HG02623 (cell line): ENCODE results near the gene CENPX.

ENCODE experiments used
- ATAC-seq: cut with Tn5 transposase; IDR thresholded peaks from one replicate; pipeline ENCODE4 v1.9.1; 2021; ENCODE audit warnings: moderate library complexity; ENCODE audit not compliant: unreplicated experiment

CENPX gene

DNA sequence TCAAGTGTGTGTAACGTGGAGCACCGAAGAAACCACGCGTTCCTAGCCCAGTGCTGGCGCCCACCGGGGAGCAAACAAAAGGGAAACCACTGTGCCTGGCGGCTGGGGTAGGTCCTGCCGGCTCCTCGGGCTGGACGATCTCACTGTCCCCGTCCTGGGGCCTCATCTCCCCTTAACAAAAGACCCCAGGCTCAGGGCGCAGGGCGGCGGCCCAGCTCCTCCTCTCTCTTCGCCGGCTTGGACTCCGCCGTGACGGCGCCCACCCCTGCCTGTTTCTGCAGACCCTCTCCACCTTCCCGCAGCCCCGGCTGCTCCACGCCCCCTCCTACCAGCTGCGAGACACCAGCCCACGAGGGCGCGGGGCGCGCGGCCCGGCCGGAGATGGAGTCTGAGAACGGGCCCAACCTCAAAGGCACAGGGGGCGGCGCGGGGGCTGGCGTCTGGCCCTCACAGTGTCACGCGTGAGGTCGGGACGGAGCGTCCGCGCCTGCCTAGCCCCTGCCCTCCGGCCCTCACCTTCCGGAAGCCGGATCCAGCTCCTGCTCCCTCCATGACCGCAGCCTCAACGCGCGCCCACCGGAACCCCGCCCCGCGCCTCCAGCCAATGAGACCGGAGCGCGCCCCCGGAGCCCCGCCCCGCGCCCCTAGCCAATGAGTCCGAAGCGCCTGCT, at the start of gene CENPX:
Gene CENPX, minus strand, starts transcription at position 569 of the 671 bp plus-strand sequence. Its CDS starts 17 bp downstream, at position 552.
- ATAC-seq = no peak

DNA sequence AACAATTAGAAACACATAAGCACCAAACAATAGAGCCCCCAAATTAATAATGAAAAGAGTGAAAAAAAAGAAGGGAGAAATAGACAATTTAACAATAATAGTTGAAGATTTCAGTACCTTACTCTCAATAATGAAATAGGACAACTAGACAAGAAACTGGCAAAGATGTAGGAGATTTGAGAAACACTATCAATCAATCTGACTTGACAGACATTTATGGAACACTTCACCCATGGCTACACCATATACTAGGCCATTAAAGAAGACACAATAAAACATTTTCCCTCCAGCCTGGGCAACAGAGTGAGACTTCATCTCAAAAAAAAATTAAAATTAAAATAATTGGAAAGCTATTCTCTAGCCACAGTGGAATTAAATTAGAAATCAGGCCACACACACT, 47.9 kb upstream of the CENPX start:
- ATAC-seq = no peak

DNA sequence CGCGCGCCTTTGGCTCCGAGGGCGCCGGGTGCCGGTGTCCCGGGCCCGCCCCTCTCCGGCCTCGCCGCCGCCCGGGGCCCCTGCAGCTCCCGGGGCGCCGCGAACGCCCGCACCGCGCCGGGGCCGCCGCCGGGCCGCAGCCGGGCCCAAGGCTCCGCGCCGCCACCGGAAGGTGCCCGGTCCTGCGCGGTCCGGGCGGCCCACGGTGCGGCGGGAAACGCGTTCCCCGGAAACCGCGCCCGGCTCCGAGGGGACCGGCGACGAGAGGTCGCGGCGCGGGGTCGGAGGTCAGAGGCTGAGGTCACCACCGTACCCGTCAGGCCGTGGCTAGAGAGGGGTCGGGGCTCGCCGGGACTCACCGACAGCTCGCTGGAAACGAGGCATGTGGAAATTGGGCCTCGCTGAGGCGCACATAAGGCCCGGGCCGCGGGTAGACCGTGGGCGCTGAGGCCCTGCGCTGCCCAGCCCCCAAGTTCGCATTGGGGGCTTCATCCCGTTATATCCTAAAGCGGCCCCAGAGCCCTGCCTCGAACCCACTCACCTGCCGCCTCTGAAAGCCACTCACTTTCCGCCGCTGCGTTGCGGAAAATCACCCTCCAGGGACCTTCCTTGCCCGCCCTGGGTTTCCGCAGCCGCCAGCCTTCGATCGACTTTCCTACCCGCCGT, 43.1 kb upstream of the CENPX start, which contains the start of gene DUS1L:
Gene DUS1L, minus strand, starts transcription at position 167 of the 666 bp plus-strand sequence. CDS start 745 bp downstream, outside the sequence.
- ATAC-seq = peak; percentile 59

DNA sequence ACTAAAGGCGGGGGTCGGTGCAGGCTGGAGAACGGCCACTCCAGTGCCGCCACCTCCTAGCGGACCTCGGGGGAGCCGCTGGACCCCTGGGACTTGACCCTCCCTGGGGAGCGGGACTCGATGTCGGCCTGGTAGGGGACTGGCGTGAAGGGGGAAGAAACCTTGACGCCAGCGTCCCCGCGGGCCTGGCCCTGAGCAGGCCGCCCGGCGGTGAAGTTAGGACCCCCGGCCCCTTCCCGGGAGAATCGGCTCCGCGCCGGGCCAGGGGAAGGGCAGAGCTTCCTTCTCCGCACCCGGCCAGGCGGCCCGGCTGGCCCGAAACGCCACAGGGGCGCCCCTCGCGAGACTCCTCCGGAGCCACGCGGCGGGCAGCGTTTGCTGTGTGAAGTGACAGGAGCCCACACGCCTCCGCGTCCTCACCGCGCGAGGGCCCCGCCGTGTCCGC, 42.5 kb upstream of the CENPX start:
- ATAC-seq = peak; percentile 24

DNA sequence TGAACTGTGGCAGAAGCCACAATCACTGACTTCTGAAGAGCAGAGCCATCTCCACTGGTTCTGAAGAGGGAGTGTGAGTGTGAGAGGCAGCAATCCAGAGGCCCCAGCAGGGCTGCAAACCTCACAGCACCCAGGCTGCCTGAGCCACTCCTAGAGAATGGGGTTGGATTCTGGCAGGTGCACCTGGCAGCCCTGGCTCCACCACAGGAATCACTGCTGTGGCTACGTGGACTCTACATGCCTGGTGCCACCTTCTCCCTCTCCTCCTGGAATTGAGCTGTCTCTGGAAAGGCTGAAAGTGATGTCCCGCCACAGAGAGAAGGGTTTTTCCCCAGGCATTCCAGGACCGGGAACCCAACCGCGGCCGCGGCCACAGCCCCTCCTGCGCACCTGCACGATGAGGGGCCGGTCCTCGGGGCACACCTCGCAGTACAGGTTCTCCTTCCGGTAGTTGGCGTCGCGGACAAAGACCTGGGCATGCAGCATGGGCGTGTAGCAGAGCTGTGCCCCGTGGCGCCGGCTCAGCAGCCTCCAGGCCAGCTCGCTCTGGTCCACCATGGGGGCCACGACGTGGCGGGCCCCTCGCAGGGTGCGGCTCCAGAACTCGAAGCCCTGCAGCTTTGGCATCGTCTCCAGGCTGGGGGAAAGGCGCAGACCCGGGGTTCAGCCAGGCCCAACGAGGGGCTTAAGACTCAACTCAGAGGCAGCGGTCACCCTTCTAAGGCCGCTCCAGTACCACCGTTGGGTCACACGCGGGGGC, 41.9 kb upstream of the CENPX start:
- no peak for ATAC-seq

DNA sequence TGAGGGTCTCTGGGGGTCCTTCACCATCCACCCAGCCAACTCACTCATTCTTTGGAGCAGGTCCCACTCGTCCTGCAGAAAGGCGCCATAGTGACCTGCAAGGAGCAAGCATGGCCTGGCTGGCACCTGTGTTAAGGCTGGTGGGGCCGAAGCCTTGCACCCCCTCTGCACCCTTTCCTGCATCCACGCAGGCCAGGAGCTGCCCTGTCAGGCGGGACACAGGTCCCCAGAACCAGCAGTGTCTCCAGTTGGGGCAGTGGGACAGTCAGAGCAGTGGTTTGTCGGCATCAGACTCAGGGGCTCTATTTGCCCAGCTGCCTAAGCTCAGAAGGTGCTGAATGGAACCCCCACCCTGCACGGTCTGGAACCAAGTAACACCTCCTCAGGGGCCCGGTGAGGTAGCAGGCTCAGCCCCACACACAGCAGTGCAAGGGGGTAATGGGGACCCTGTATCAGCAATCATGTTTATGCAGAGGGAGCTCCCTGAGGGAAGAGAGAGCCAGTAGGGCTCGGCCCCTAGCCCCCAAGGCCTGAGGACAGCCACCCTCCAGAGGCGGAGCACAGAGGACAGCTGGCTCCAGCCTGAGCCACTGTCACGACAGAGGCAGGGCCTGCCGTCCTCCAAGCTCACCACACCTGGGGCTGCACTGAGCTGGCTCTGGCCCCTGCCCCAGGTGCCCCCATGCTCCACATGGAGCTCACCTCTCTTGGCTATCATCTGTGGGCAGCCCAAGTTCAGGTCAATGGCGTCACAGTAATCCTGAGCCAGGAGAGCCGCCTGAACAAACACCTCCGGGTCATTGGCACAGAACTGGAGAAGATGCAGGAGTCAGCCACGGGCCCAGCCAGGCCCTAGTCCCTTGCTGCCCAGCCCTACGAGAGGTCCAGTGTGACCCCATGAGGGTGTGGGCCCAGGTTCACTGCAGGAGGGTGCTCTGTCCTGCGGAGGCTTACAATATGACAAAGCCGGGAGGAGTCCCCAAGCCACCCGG, 41.0 kb upstream of the CENPX start:
- ATAC-seq = no peak

DNA sequence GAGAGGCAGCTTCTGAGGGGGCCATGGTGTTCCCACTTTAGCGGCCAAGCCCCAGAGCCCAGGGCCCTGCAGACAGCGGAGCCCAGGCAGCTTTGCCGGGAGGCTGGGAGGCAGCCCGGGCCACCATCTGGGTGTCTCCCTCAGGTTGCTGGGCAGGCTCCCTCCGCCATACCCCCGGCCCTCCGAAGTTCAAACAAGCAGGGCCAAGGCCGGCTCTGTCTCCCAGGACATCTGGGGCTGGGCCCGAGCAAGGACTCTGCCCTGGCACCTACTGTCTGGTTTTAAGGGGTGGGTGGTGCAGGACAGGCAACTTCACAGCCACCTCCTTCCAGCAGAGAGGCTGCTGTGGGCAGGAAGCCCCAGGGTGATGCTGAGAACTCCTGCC, 40.3 kb upstream of the CENPX start:
- ATAC-seq = no peak

DNA sequence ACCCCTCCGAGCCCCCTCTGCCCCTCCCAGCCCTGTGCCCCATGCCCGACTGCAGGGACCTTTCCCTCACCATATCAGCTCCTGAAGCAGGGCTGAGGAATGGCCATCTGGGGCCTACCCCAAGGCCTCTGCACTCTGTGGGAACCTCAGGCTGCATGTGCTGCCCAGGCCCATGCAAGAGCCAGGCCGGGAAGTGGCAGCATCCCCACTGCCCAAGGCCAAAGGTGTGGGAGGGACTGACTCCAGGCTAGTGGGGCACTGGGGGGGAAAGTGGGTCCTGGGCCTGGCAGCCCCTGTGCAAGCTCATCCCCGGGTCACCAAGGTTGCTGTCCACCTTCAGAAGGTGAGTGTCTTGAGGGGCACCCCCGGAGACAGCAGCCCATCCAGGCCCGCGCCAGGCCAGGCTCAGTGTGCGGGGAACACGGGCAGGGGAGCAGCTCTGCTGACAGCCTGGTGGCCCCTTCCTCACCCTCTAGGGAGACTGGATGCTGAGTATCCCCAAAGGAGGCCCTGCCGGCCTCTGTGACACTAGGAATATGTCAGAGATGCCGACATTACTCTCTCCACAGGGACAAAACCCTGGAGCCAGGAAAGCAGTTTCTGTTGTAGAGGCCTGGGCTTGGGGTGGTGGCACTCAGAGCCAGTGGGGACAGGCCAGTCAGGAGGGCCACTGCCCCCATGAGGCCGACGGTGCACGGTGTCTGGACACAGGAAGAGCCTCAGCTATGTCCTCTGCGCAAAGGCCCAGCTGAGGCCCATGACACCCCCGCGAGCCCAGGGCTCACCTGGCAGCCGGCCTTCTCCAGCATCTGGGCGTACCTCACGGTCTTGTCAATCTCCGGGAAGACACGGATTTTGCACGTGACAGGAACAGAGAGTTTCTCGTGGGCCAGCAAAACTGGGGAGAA, 39.7 kb upstream of the CENPX start:
- ATAC-seq = no peak

DNA sequence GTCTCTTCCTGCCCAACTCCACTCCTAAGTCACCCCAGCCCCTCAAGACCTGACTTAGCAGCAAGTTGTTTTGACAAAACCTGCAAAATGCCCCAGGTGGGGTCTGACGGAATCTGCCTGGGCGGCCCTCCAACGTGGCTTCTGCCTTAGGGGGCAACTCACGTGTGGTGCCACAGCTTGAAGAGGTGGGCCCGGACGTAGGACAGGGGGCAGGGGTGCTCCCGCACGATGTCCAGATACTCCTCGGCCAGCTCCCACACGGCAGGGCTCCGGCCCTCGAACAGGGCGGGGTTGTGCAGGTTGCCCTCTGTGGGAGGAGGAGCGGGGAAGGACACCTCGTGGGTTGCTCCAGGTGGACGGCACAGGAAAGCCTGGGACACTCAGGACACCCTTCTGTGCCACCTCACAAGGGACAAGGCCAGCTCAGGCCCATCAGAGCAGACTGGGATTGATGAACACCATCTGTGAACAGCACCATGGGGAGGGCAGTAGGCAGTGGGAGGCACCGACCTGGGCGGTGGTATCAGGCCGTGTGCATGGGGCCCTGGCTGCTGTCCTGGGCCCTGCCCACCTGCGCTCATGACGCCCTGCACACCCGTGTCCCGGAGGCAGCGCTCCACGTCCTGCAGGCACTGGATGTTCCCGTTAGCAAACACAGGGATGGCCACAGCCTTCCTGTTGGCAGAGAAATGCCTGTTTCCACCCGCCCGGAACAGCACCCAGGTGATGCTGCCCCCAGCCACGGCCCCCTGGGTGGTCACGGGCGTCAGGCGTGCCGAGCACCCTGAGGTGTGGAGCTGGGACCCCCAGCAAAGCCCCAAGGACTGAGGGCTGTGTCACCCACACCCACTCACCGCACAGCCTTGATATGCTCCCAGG, 38.6 kb upstream of the CENPX start:
- no peak for ATAC-seq

DNA sequence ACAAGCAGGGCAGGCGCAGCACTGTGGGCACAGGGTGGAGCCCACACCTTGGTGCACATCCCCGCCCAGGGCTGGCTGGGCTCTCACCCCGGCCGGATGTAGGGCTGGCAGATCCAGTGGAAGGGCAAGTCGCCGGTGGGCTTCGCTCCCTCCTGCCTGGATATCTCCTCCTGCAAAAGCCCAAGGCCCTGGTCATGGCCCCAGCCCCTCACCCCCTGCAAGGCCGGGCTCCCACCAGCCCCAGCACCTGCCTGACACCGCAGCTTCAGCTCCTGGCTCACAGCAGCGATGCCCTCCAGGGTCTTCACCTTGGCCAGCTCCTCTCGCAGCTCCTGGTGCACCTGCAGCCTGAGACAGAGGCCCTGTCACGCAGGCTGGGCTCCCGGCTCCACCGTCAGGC, 37.9 kb upstream of the CENPX start:
- ATAC-seq = no peak

DNA sequence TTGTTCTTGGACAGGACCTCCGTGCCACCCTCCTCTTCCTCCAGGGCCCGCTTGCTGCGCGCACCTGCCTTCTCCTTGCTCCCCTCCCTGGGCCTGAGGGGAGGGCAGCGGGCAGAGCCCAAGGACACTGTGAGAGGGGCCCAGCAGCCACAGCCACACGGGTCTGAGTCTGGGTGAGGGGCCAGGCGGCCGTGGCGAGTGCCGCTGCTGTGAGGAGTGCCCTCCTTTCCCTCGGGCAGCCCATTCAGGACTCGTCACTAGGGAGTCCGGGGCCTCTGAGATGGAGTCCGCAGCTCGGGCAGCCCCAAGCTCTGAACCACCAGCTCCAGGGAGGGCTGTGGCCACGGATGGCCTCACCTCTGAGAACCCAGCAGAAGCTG, 37.3 kb upstream of the CENPX start:
- no peak for ATAC-seq

DNA sequence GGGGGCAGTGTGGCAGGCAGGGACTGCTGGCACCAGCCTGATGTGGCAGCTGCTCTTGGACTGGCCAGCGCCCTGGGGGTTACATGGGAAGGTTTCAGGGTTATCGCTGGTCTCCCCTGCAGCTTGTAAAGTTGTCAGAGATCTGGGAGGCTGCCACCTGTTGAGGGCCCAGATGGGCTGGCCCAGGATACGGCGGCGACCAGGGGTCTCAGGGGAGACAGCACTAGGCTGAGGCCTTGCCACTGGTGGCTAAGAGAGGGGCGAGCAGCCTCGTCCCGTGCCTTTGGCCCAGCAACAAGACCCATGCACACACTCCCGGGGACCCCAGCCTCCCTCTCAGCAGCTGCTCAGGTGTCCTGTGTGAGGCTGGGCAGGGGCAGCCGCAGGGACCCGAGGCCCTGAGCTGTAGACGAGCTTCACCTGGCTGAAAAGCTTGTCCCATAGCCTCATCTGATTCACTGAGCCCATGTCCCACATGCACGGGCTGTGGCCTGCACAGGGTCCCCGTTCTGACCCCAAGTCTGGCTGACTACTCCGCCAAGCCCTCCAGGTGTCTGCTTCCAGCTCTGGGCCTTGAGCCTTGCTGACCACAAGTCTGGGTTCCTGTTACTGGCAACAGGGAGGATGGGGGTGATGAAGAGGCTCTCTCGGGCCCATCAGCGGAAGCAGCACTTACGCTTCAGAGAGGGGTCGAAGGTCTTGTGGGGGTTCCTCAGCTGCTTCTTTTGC, 36.8 kb upstream of the CENPX start:
- no peak for ATAC-seq

DNA sequence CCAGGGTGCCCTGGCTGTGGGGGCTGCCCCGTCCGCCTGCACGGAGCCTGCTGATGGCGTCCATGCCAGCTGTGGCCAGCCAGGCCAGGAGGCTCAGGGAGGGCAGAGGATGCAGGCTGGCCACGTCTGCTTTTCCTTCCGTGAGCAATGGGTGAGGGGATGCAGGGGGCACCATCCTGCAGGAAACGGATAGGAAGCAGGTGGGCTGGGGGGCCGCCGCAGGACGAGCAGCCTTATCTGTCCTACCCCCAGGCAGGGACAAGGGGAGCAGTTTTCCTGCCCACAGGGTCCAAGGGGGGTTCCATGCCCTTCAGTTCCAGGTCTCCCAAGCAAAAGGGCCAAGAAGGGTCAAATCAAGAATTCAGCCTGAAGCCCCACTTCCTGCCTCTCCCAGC, 36.2 kb upstream of the CENPX start:
- ATAC-seq = no peak

DNA sequence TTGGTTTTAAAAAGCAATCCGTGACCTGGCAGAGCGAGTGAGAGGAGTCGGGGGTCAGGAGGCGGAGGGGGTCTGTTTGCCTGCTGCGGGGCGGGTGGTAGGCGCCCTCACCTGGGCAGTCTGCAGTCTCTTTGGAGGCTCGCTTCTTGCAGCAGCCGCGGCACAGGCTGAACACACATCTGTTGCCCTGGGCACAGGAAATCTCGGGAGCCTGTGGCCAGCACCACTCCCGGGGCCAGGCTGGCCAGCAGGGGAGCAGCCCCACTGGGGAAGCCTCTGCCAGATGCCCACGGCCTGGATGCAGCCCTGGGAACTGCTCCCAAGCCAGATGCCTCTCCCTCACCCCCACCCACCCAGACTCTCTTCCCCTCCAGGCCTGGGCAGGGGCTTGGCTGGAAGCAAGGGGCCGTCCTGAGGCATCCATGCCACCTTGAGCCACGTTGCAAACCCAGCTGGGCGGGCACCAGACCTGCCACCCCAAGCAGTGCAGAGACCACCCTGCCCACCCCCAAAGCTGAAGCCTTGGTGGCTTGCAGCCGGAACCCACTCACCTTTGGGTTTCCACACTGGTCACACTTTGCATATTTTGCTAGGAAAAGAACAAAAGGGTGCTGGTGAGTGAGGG, 35.7 kb upstream of the CENPX start:
- no peak for ATAC-seq

DNA sequence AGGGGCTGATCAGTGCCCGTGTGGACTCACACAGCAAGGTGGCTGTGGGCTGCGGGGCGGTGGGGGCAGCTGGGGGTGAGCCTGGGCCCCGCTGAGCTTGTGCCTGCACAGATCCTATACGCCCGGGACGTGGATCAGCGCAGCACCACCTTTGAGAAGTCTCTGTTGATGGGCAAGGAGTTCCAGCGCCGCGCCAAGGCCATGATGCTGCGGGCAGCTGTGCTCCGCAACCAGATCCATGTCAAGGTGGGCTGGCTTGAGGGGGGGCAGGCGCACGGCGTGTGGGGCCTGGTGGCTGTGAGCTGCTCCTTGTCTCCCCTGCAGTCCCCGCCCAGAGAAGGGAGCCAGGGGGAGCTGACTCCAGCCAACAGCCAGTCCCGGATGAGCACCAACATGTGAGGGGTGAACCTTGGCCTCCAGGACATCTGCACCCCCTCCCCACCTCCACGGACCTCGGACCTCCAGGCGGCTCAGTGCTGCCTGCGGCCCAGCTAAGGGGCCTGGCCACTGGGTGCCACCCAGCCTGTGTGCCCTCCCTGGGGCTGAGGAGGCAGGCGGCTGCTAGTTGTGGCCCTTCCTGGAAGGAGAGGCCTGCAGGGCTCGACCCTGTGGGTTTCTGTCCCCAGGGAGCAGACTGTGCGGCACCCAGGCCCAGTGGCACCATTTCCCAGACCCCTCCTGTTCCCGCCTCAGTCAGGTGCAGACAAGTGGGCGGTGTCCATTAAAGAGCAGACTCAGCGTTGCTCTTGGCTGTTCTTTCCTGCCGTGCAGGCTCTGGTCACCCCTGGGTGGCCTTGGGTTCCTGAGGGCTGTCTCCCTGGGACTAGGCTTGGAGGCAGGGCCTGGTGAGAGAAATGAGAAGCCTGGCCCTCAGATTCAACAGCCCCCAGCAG, 34.3 kb upstream of the CENPX start:
- no peak for ATAC-seq

DNA sequence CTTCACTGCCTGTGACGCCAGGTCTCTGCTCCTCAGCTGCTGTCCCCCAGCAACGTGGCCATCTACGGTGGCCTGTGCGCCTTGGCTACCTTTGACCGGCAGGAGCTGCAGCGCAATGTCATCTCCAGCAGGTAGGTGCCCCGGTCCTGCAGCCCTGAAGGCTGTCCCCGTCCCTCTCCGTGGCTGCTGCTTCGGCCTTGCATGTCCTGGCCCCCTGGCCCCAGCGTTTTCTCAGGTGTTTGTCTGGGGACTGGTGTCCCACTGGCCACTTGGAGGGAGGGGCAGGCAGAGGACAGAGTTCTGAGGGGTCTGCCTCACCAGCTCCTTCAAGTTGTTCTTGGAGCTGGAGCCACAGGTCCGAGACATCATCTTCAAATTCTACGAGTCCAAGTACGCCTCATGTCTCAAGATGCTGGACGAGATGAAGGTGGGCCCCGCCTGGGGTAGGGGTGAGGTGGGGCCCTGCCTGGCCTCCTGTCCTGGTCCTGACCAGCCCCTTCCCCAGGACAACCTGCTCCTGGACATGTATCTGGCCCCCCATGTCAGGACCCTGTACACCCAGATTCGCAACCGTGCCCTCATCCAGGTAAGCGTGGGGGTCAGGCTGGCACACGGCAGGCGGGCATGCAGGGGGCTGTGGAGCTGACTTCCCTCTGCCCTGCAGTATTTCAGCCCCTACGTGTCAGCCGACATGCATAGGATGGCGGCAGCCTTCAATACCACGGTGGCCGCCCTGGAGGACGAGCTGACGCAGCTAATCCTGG, 33.5 kb upstream of the CENPX start:
- ATAC-seq = no peak
